ENCODE data around the gene ARPP21.
"Not testable (repeated sequence)": the region's sequence is repeated elsewhere in the genome, so short reads cannot be mapped to it uniquely, and the experiment has no call there.

Gene ARPP21

DNA sequence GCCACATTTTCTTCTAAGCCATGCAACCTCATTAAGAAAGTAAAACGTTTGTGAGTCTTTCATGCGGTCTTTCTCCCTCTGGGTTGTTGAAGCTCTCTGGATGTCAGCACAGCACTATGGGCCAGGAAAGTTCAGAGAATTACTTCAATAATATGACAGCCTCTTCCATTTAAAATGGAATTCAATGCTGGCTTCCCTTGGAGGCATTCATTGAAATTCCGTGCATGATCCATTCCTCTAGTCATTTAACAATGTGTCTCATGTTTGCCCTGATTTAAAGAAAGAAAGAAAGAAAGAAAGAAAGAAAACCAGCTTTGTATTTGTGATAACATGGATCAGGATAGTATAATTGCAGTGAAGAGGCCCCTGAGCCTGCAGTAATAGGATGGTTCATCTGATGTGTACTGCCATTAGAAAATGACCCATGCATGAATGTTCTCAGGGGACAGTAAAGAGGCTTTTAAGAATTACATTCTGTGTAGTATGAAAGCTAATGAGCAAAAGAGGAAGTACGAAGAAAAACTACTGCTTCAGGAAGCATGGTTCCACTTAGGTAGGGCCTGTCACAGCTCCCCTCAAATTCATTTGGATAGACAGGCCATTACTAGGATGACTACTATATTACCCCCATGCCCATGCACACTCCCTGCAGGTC is 146.0 kb downstream of the ARPP21 start:
- DNase-seq, result peak; percentile 34 to 49

DNA sequence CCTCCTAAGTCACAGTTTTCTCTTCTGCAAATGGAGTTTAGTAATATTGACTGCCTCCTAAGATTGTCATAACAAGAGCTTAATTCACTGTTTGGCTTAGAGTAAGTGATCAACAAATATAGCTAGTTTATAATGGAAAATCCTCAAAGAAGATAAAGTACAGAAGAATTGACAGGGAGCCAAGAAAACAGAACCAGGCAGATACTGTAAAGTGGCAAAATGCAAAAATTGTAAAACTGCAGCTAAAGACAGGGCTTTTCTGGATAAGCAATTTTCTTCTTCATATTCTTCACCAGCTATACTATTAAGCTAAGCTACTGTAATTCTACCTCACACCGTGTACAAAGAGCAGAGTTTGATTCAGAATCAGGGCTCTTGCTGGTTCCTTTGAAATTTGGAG is 148.6 kb downstream of the ARPP21 start:
- no peak for DNase-seq

DNA sequence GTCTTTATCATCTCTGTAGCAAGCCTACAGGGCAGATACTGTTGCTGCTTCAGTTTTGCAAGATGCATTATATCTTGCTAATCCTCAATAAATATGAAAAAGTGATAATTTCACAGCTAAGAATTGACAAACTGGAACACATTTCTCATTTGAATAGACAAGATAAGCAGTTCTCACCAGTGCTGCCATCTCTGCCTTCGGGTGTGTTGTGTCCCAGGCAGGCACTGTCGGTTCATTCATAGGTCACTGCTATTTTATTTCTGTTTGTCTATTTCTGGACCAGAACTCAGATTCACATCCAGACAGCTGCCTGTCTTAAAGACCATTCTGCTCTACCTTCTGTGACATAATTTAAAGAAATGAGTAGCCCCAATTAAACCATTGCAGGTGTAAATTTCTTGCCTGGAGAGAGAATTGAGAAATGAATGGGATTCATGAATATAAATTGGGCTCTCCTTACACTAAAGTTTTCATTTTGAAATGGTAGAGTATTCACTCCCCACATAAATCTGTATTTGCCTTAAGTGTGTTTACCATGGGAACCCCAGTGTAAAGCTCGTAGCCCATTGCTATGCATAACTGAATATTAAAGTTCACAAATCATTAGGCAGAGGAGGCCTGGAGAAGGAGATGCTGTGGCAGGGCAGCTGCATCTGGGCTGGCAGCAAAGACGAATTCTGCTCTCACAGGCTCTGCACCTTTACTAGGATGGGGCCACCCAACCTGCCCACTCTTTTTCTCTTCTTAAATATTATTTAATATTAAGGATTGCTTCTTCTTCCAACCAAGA is 149.9 kb downstream of the ARPP21 start:
- DNase-seq, result no peak

DNA sequence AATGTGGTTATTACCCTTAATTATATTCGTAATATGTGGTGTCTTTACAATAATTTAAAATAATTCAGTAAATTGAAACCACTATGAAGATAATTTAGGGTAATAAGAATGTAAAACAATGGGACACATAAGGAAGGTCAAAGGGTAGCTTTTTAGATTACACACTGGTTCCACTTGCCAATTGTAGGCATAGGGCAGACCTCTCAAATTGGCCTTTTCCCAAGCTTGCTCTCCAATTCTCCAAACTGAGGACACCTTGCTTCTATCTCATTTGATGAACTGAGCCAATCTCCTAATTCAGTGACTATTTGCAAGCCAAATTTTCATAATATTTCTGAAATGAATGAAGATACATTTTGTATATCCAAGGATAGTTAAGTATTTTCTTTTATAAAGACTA is 151.4 kb downstream of the ARPP21 start:
- DNase-seq, result no peak

DNA sequence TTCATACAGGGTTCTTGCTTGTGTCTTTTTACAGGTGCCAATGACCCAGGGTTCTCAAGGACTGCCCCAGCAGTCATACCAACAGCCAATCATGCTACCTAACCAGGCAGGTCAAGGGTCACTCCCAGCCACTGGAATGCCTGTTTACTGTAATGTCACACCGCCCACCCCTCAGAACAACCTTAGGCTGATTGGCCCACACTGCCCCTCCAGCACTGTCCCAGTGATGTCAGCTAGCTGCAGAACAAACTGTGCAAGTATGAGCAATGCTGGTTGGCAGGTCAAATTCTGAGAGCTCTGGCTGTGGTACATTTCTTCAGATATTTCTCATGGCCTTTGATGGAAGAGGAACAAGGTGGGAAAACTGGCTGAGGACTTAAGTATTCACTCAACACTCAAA is 154.3 kb downstream of the ARPP21 start:
- DNase-seq, result no peak

DNA sequence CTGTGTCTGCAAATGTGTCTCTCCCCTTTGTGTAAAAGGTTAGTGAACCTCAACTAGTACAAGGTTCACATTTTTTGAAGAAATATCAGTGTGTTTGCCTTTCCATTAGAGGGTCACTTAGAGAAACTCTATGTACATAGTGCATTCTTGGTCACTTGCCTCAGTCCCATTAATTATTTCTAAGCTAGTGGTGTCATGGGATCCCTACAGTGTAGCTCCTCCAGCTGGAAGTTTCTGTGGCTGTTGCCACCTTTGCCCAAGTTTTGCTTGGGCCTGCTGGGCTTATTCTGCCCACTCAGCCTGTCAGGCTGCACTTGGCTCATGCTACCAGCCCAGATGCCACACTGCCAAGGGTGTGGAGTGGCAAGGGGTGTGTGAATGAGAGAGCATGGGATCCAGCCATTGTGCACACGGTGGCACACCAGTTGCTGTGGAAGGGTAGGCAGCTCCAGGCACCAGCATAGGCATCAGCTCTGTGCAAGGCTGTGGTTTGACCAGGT is 161.7 kb downstream of the ARPP21 start:
- no peak for DNase-seq

DNA sequence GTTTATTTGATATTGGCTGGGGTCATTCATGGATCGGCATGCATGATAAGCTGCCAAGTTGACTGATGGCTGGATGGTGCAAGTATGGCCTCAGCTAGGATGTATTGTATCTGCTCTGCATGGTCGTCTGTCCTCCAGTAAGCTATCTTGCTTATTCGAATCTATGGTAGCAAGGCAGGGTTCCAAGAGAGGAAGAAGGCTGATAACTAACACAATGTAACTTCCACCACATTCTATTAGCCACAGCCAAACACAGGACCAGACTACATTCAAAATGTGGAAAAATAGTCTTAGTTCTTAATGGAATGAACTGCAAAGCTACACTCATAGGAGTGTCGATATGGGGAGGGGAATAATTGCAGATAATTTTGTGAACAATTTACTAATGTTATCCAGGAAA is 175.2 kb downstream of the ARPP21 start:
- no peak for DNase-seq

DNA sequence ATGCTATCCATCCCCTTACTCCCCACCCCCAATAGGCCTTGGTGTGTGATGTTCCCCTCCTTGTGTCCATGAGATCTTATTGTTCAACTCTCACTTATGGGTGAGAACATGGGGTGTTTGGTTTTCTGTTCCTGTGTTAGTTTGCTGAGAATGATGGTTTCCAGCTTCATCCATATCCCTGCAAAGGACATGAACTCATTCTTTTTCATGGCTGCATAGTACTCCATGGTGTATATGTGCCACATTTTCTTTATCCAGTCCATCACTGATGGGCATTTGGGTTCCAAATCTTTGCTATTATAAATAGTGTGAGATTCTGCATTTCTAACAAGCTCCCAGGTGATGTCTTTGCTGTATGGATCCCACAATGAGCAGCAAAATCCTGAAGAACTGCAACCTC is 176.5 kb downstream of the ARPP21 start:
- DNase-seq, result not testable (repeated sequence)

DNA sequence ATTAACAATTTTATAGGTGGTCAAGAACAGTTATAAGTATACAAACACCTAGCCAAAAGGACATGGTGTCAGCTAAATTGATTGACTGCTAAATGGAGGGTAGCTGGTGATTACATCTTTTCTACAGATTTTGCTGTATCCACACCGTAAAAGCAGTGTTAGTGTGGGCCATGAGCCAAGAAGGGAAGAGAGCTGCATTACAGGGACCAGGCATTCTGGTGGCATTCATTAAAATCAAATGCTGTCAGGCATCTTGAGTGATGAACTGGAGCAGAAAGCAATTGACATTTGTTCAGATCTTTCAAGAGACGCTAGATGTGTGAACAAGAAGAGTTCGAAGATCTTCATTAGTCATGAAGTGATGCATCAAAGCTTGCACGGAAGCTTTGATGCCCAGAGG is 177.9 kb downstream of the ARPP21 start:
- no peak for DNase-seq

DNA sequence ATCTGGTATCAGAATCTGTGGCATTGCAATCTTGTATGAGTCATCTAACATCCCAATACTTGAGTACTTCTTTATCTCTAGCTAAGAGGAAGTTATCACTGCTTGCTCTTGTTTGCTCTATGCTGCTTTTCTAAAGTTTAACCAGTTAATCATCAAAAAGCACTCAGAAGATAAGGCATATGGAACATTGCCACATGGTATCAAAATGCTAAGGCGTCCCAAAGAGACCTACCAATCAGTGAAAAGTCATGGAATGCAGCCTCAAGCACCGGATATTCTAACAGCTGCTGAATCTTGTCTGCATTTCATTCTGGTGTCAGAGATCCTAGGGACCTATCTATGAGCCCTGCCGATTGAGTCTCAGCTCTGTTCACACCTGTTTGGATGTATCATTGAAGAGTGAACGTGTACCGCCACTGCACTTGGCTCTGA is 192.8 kb downstream of the ARPP21 start:
- DNase-seq, result peak in 1 of 2 experiments; percentile 7

Data from Kasumi-1 (cell line).